ENCODE data around the gene GRM8.
"Not testable (repeated sequence)": the region's sequence is repeated elsewhere in the genome, so short reads cannot be mapped to it uniquely, and the experiment has no call there.

GRM8 gene

DNA sequence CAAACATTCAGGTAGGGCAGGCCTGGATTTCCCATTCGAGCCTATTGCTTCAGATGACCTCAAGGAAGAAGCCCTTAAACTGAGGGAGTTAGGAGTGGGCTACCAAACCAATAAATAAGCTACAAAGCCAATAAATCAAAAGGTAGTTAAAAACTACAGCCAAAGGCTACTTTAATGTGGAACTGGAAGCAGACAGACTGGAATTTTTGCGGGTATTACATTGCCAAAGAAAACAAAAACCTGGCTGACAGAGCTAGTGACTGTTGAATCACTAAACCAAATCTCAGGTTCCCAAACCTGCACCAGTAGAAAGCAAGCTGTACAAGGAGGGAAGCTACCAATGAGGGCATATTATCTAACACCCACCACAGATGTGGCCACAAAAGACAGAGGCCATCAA is 315.6 kb downstream of the GRM8 start:
- no peak overlapping the region for H3K4me3 ChIP-seq (replicated peaks in 1 of 2; ENCODE audit: low read depth in 2 of 2, low read length in 2 of 2)
- TF ChIP-seq, protein P1, sequence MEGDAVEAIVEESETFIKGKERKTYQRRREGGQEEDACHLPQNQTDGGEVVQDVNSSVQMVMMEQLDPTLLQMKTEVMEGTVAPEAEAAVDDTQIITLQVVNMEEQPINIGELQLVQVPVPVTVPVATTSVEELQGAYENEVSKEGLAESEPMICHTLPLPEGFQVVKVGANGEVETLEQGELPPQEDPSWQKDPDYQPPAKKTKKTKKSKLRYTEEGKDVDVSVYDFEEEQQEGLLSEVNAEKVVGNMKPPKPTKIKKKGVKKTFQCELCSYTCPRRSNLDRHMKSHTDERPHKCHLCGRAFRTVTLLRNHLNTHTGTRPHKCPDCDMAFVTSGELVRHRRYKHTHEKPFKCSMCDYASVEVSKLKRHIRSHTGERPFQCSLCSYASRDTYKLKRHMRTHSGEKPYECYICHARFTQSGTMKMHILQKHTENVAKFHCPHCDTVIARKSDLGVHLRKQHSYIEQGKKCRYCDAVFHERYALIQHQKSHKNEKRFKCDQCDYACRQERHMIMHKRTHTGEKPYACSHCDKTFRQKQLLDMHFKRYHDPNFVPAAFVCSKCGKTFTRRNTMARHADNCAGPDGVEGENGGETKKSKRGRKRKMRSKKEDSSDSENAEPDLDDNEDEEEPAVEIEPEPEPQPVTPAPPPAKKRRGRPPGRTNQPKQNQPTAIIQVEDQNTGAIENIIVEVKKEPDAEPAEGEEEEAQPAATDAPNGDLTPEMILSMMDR (IDR thresholded peaks at IDR 0.05; ENCODE audit: low read depth, low read length): no peak
- DNase-seq (ENCODE audit: low read depth in 2 of 2): no peak

DNA sequence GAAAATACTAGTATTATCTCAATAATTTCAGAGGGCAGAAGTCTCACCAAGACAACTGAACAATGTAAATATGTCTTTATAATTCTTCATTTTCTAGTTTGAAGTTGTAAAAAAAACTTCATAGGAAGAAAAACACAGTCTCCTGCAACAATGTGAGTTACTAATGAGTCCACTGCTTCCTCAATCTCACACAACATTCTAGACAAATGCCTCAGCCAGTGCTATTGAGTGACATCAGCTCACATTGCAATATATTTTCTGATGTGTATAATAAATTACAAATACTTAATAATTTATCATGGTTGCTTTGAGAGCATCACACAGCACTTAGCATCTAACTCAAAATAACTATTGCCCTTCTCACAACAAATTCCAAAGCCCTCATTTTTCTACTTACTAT is 321.2 kb downstream of the GRM8 start:
- H3K4me3 ChIP-seq (replicated peaks in 1 of 2; ENCODE audit: low read depth in 2 of 2, low read length in 2 of 2): no peak overlapping the region
- DNase-seq (ENCODE audit: low read depth in 2 of 2): no peak
- TF ChIP-seq, protein P1 (IDR thresholded peaks at IDR 0.05; ENCODE audit: low read depth, low read length): no peak

DNA sequence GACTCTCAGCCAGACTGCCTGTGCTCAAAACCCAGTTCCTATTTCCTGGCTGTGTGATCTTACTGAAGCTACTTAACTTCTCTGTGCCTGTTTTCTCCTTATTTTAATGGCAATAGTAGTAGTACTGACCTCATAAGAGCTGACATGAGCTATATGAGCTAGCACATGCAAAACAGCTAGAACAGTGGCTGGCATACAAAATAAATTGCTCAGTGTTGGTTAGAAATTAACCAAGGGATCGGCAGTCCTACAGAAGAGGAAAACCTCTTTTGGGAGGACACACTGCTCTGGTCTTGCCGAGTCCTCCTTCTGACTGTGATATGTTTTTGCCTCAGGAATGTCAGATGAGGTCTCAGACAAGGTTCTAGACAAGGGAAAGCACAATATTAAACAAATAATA is 322.6 kb downstream of the GRM8 start:
- no peak for DNase-seq (ENCODE audit: low read depth in 2 of 2)
- no peak overlapping the region for H3K4me3 ChIP-seq (replicated peaks in 1 of 2; ENCODE audit: low read depth in 2 of 2, low read length in 2 of 2)
- TF ChIP-seq, protein P1 (IDR thresholded peaks at IDR 0.05; ENCODE audit: low read depth, low read length): no peak

DNA sequence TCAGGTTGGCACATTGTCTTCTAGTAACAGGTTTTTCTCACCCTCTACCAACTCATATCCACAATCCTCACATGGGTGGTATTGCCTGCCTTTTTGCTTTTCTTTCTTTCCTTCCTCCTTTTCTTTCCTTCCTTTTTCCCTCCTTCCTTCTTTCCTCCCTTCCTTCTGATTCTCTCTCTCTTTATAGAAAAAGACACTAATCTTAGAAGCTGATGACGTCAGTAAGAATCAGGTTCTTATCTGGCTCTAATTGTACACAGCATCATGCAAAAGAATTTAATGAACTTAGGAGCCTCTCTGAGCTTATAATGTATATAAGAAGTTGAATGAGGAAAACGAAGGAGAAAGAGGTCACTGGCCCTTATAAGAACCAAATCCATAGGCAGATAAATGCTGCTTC is 328.3 kb downstream of the GRM8 start:
- no peak for DNase-seq (ENCODE audit: low read depth in 2 of 2)
- no peak overlapping the region for H3K4me3 ChIP-seq (replicated peaks in 1 of 2; ENCODE audit: low read depth in 2 of 2, low read length in 2 of 2)
- TF ChIP-seq, protein P1 (IDR thresholded peaks at IDR 0.05; ENCODE audit: low read depth, low read length): no peak

DNA sequence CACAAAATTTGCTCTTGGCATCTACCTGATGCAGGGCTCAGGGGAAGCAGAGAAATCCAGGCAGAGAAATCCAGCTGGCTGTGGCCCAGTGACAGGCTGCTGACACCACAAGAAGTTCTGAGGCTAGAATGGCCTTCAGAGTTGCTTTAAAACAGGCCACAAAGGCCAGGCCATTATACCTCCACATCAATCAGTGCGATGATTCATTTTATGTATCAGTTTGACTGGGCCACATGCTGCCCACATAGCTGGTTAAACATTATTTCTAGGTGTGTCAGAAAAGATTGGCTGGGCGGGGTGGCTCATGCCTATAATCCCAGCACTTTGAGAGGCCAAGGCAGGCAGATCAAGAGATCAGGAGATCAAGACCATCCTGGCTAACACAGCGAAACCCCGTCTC is 341.1 kb downstream of the GRM8 start:
- not testable (repeated sequence) for H3K4me3 ChIP-seq (replicated peaks in 1 of 2; ENCODE audit: low read depth in 2 of 2, low read length in 2 of 2); DNase-seq (ENCODE audit: low read depth in 2 of 2)

DNA sequence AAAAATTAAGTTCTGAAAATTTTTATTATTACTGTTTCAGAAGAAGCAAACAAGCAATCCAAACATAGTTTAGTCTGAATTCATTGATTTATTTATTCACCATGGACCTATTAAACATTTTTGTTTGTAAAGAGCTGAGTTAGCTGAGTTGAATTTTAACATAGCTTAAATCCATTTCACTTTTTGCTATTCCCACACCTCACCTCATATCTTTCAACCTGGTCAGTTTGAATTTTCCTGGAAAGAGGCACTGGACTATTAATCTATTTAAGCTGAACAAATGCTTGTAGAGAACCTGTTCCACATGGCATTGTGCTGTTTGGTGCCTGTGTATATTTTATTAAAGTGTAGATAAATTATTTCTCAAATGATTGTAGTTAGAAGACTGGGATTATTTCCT is 344.2 kb downstream of the GRM8 start:
- not testable (repeated sequence) for H3K4me3 ChIP-seq (replicated peaks in 1 of 2; ENCODE audit: low read depth in 2 of 2, low read length in 2 of 2); DNase-seq (ENCODE audit: low read depth in 2 of 2)

DNA sequence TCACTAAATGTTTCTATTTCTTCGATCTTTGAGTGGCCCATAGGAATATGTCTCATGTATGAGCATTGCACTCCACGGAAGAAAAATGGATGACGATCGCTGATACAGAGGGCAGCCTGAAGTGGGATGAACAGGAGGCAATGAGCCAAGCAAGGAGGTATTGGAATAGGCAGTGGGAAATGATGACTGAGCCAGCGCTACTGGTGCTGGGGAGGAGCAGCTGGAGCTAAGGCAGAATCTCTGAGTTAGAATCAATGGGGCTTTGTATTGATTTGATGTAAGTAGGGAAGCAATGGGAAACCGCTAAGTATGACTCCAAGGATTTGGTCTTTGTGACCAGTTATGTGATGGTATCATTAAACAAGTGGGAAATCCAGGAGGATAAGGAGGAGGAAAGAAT is 345.1 kb downstream of the GRM8 start:
- not testable (repeated sequence) for DNase-seq (ENCODE audit: low read depth in 2 of 2)

DNA sequence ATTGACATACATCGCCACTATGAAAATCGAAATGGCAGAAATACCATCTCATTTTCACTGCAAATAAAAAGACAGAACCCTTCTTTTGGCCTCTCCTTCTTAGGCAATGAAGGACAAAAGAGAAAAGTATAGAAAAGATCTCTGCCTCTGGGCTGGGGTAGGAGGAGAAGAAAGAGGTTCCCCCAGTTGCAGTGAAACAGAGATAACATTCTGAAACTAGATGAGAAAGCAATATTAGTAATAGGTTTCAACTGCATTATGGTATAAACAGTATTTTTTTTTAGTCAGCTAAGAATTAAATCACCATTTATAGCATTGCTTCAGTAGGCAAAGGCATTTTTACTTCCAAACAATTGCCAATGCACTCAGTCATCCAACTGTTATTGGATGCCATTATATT is 347.5 kb downstream of the GRM8 start:
- not testable (repeated sequence) for DNase-seq (ENCODE audit: low read depth in 2 of 2); H3K4me3 ChIP-seq (replicated peaks in 1 of 2; ENCODE audit: low read depth in 2 of 2, low read length in 2 of 2)

More for the DNA sequence above, 345.1 kb downstream of the GRM8 start:
- not testable (repeated sequence) for H3K4me3 ChIP-seq (replicated peaks in 1 of 2; ENCODE audit: low read depth in 2 of 2, low read length in 2 of 2)

DNA sequence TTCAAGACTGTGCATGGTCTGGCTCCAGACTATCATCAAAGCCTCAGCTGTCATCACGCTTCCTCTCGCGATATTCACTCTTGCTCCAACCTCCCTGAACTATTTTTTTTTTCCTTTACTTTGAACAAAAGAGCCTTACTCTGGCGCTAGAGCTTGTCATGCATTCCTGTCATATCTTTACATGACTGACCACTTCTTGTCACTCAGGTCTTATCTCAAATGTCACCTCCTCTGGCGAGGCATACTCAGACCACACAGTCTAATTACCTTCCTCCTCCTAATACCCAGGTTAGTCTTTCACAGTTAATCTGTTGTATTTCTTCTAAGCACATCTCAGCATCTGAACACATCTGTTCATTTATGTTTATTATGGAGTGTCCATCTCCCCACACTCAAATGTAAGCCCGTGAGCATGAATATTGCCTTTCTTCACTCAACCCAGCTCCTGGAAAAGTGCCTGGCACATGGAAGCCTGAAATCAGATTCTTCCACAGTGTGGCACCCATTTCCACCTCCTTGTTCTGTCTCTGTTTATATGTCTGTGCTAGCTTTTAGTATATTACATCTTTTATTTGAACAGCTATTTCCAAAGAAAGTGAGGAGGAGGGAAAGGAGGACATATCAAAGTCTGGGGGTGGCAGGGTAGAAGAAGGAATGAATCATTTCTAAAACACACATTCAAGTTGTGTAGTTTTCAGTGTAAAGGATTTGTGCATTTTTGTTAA is 351.5 kb downstream of the GRM8 start:
- not testable (repeated sequence) for DNase-seq (ENCODE audit: low read depth in 2 of 2); H3K4me3 ChIP-seq (replicated peaks in 1 of 2; ENCODE audit: low read depth in 2 of 2, low read length in 2 of 2)

DNA sequence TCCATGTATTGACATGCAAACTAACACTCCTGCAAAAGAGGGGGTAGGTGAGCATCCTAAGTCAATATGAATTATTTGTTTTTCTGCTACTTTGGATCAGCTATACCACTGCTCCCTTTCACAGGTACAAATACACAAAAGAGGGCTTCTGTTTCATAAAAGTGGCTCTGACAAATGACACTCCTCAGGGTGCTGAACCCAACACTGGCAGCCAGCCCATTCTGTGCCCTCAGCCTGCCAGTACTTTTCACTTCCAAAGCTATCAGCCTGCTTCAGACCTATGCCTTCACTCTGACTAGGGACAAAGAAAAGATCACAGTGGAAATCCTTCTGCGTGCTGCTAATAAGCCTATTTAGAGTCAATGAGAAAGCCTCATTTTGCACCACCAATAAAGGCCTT is 364.8 kb downstream of the GRM8 start:
- not testable (repeated sequence) for DNase-seq (ENCODE audit: low read depth in 2 of 2); H3K4me3 ChIP-seq (replicated peaks in 1 of 2; ENCODE audit: low read depth in 2 of 2, low read length in 2 of 2)

DNA sequence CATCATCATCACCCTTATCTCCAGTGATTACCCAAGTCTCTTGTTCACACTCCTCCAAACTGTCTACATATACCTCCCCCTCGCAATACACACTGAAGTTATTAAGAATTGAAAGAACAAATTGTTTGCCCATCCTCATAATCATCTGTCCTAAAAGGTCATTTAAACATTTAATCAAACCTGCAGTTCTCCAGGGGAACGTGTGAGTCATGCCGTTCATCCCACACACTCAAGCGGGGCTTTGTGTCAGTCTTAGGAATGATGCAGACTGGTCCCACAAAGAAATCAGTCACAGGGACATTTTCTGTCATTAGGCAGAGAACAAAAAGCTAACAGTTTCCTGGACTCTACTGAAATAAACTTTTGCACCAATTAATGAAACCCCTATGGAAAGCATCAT is 365.2 kb downstream of the GRM8 start:
- DNase-seq (ENCODE audit: low read depth in 2 of 2); H3K4me3 ChIP-seq (replicated peaks in 1 of 2; ENCODE audit: low read depth in 2 of 2, low read length in 2 of 2): not testable (repeated sequence)

DNA sequence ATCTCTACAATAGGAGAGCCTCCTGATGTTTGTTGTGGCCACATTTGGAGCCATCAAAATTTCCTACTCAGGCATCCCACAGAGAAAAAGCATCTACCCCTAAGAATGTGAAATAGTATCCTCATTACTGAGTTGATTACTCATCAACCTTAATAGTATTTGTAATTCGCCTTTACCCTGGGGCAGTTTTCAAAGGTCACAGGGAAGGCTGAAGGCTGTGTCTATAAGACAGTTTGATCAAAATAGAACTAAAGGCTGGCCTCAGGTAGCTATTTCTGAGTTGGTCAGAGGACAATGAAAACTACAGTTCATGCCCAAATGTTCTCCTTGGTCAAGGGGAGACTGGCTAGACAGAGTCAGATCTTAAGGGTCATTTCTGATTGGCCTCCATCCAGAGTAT is 370.0 kb downstream of the GRM8 start:
- DNase-seq (ENCODE audit: low read depth in 2 of 2); H3K4me3 ChIP-seq (replicated peaks in 1 of 2; ENCODE audit: low read depth in 2 of 2, low read length in 2 of 2): not testable (repeated sequence)

DNA sequence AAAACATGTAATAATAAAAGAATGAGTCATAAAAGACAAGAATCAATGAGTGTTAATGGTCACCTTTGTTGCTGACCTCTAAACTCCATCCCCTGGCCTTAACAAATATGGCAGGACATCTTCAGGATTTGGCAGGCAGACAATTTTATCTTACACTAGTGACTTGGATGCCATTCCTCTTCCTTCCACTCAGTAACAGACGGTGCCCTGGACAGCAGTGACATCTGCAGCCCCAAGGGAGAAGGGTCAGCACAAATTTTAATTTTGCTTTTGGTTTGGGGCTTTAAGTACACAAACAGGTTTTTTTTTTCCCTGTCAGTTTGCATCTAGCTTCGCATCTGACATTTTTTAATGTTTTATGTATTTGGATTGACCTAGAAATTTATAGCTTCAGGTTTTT is 370.8 kb downstream of the GRM8 start:
- not testable (repeated sequence) for H3K4me3 ChIP-seq (replicated peaks in 1 of 2; ENCODE audit: low read depth in 2 of 2, low read length in 2 of 2); DNase-seq (ENCODE audit: low read depth in 2 of 2)

All from cardiac fibroblast (primary cell).